GM18909 (cell line): ENCODE results near the gene LRCH3.
"Not testable (repeated sequence)": the region's sequence is repeated elsewhere in the genome, so short reads cannot be mapped to it uniquely, and the experiment has no call there.

Experiments
- ATAC-seq: cut with Tn5 transposase; IDR thresholded peaks from one replicate; pipeline ENCODE4 v1.9.1; 2021; ENCODE audit warnings: mild to moderate bottlenecking; ENCODE audit not compliant: unreplicated experiment, poor library complexity

Gene LRCH3

GRCh38 chr3:197912741-197913476 is 121.9 kb downstream of the LRCH3 start:
- no peak for ATAC-seq

DNA sequence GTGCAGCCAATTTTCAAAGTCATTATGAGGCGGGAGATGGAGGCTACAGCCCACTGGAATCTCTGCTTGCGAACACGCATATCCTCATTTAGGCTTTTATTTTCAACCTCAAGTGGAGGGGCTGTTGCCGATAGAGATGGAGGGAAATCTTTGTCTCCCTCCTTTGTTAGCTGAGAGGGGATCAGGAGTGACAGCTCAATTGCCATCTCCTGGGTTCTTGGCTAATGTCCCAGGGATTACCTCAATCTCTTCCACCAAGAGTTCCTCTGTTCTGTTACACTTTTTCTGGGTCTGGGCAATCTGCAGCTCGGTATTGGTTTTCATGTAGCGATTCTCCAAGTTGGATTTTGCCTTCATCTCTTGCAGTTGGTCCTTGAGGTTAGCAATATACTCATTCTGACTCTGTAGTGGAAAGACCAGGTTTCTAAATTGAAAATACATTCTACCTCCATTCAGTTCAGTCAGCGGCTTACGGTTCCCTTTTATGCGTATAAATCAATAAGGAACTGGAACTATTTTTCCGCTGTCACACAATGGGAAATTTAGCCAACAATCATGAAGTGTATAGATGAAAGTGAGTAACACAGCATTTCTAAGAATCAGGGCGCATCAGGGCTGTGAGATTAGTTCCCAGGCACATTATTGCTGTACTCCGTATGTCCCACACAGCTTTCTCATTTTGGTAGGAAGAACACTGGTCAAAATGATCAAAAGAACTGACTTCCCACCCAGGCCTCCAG is 122.8 kb downstream of the LRCH3 start:
- ATAC-seq = no peak

GRCh38 chr3:197921429-197922275 is 130.6 kb downstream of the LRCH3 start:
- not testable (repeated sequence) for ATAC-seq

DNA sequence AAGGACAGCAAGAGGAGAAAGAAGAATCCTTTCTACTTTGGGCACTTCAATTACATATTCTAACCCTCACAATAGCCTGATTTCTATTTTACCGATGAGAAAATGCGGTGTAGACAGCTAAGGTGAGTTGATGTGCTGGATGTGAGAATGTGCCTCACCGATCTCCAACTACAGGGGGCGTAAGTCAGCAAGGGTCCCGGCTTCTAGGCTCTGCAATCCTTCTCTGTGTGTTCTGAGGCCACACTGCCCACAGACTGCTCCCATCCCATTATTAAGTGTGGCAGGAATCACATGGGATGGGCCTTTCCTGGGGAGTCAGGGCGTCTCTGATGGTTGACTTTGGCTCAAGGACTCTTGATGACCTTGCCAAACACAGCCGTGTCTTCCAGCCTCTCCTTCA is 135.4 kb downstream of the LRCH3 start:
- ATAC-seq = no peak

- ATAC-seq = not testable (repeated sequence)
Measured at GRCh38 chr3:197927578-197927977, 136.5 kb downstream of the LRCH3 start.

DNA sequence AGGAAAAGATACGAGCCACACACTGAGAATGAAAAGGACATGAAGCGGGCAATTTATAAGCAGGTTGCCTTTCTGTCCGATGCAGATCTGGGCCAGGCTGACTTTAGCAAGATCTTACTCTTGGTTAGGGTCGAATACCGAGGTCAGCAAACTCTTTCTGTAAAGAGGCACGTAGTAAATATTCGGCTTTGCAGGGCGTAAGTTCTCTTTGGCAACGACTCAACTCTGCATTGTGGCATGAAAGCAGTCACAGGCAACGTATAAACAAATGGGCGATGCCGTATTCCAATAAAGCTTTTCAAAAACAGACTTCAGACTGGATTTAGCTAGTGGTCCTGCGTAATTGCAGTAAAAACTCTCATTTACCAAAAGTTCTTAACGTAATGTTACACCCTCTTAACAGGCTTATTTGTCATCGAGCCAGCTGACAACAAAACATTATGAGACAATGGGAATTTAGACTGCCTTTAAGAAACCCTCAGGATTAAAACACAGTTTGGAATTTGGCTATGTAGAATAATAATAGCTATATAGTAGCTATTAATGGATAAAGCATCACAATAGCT is 145.8 kb downstream of the LRCH3 start:
- no peak for ATAC-seq
